ENCODE data around the gene BAHCC1. TPM values are rescaled to one million over a fixed set of nuclear protein-coding genes. Genes with fewer than 3 reads are reported as not detected.

The BAHCC1 gene
- total and polyA plus RNA-seq, 12 donors: 4.8 to 13.1 (median 9.2) TPM

GRCh38 chr17:81463506-81463905, 68.2 kb downstream of the BAHCC1 start:
- ATAC-seq: no peak
- Histone ChIP-seq H3K27me3 (no peaks in the 10 kb centered on the region), H3K4me1 (peaks cover 0 to 12% (median 0%) of the 10 kb centered on the region in 9 donors), H3K27ac (no peak overlapping the region), H3K36me3 (peaks cover 0 to 52% (median 3%) of the 10 kb centered on the region in 9 donors), H3K9me3 (no peaks in the 10 kb centered on the region), H3K4me3 (no peak overlapping the region)
- TF ChIP-seq CTCF (IDR thresholded peaks at IDR 0.05): no peak
- 97 to 98% methylated on average over 32 of the region's 32 CpGs for WGBS, 2 donors
- no peak for DNase-seq
- intact Hi-C loops (cut with DNase I): no loop called here

GRCh38 chr17:81464586-81464985, 69.3 kb downstream of the BAHCC1 start:
- no peak for TF ChIP-seq CTCF (IDR thresholded peaks at IDR 0.05)
- intact Hi-C loops (cut with DNase I): no loop called here
- Histone ChIP-seq H3K27ac (no peak overlapping the region), H3K4me3 (no peak overlapping the region), H3K27me3 (no peaks in the 10 kb centered on the region), H3K36me3 (peaks cover 0 to 46% (median 3%) of the 10 kb centered on the region in 9 donors), H3K4me1 (peaks cover 0 to 12% (median 0%) of the 10 kb centered on the region in 9 donors), H3K9me3 (no peaks in the 10 kb centered on the region)
- no peak for ATAC-seq
- WGBS, 2 donors: 81 to 87% methylated on average over 9 of the region's 9 CpGs
- no peak for DNase-seq

GRCh38 chr17:81465910-81466309, 70.7 kb downstream of the BAHCC1 start:
- no peak for ATAC-seq
- Histone ChIP-seq H3K27ac (no peak overlapping the region), H3K4me1 (peaks cover 0 to 6% (median 0%) of the 10 kb centered on the region in 9 donors), H3K27me3 (no peaks in the 10 kb centered on the region), H3K36me3 (peaks cover 0 to 38% (median 3%) of the 10 kb centered on the region in 9 donors), H3K9me3 (no peaks in the 10 kb centered on the region), H3K4me3 (no peak overlapping the region)
- DNase-seq: no peak
- TF ChIP-seq CTCF (IDR thresholded peaks at IDR 0.05): no peak
- intact Hi-C loops (cut with DNase I): loop anchor here in 1 of 10 donors (5.0 kb wide), 1 partner anchor 39 kb away; no protein-coding TSS in a partner anchor
- 92 to 93% methylated on average over 17 of the region's 17 CpGs for WGBS, 2 donors

- ATAC-seq: no peak
- peaks cover 0 to 11% (median 0%) of the 10 kb centered on the region in 9 donors for H3K4me1 ChIP-seq
- TF ChIP-seq CTCF (IDR thresholded peaks at IDR 0.05): no peak
- H3K36me3 ChIP-seq: peaks cover 0 to 29% (median 3%) of the 10 kb centered on the region in 9 donors
- no peak overlapping the region for H3K27ac ChIP-seq
- no peak for DNase-seq
- WGBS, 2 donors: 86 to 88% methylated on average over 33 of the region's 33 CpGs
- no peaks in the 10 kb centered on the region for H3K9me3 ChIP-seq
- no peak overlapping the region for H3K4me3 ChIP-seq
- no peaks in the 10 kb centered on the region for H3K27me3 ChIP-seq
- intact Hi-C loops (cut with DNase I): loop anchor here in 1 of 10 donors (5.0 kb wide), 1 partner anchor 40 kb away; no protein-coding TSS in a partner anchor
These were observed 71.6 kb downstream of the BAHCC1 start for GRCh38 chr17:81466564-81467472.

Measured in heart right ventricle (tissue), 16 donors.